Stimulated activated CD8-positive, alpha-beta memory T cell treated with anti-CD3 and anti-CD28 coated beads, Interleukin-12 subunit alpha, Interleukin-12 subunit beta, amount 100 ng/mL, for 4 hours (primary cell): ENCODE data around the gene GALNT16.
"Not testable (repeated sequence)": the region's sequence is repeated elsewhere in the genome, so short reads cannot be mapped to it uniquely, and the experiment has no call there.

Experiments
- DNase-seq: peaks from one replicate; pipeline ENCODE4 v3.0.0-alpha.2; 2020; ENCODE audit warnings: low read depth

GALNT16 gene

GRCh38 chr14:69259527-69260189 is at the start of gene GALNT16:
TSS of gene GALNT16 (plus strand) at chr14:69260158. CDS start at chr14:69260291, 133 bp downstream.
- no peak for DNase-seq

DNA sequence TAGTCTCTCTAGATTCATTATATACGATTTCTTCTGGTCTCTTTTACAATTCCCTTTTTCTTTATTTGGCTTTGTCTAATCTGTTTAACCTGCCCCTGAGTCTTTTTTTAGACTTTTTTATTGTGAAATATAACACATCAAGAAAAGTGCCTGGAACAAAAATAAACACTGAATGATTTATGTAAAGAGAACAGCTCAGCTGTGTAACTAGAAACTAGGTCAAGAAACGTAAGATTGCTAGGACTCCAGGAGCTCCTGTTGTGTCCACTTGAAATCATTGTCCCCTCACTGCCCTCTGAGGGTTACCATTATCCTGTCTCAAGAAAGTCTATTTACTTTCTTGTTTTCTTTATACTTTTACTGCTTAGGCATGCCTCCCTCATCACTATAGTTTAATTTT is 45.6 kb upstream of the GALNT16 start:
- DNase-seq = no peak

DNA sequence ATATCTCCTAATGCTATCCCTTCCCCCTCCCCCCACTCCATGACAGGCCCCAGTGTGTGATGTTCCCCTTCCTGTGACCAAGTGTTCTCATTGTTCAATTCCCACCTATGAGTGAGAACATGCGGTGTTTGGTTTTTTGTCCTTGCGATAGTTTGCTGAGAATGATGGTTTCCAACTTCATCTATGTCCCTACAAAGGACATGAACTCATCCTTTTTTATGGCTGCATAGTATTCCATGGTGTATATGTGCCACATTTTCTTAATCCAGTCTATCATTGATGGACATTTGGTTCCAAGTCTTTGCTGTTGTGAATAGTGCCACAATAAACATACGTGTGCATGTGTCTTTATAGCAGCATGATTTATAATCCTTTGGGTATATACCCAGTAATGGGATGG is 42.3 kb upstream of the GALNT16 start:
- not testable (repeated sequence) for DNase-seq

GRCh38 chr14:69224946-69225345 is 35.0 kb upstream of the GALNT16 start:
- no peak for DNase-seq

- DNase-seq = no peak
These were observed 33.8 kb upstream of the GALNT16 start for GRCh38 chr14:69226178-69226577.

DNA sequence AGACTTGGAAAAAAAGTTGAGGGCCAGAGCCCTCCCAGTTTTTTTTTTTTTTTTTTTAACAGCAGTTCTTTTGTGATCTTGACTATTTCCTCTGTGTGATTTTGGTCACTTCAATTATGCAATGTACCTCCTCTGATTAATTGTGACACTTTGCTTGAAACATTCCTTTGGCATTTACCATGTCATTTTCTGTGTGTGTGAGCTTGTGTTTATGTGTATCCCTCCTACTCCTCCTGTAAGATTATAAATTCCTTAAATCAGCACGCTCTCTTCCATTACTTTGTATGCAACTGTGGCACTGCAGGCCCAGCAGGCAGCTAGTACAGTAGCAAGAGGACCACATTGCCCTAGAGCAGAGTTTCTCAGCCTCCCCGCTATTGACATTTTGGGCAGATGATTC is 33.2 kb upstream of the GALNT16 start:
- no peak for DNase-seq

DNA sequence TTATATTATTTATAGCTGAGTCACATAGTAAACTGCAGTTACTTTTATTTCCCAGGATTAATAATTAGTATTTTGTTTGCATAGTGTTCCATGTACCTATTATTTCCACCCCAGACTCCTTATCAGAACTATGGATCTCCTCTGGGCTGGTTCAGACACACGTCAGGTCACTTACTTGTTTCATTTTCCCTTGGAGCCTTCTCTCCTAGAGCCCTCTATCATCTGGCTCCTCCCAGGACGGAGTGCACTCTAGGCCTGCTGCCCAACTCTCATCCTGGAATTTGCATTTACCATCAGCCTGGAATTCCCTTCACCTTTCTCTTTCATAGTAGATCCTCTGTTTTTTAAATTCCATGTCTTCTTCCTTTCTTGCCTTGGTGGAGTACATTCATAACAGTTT is 28.5 kb upstream of the GALNT16 start:
- DNase-seq = no peak

- no peak for DNase-seq
These were observed 27.6 kb upstream of the GALNT16 start for GRCh38 chr14:69232388-69232787.

DNA sequence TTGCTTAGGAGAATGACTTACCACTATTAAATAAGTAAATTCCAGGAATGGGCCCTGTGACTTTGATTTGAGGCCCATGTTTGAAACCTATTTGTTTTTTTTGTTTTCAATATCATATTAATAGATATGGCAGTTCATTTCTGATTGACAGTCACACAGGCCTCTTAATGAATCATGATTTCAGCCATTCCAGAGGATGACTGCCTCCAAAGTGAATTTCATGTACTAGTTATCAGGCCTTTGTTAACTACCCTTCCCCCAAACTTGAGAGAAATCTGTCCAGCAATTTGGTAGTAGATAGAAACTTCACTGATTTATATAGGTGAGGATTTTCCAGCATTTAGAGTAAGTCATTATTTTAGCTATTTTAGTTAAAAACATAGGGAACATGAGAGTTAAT is 25.9 kb upstream of the GALNT16 start:
- no peak for DNase-seq

DNA sequence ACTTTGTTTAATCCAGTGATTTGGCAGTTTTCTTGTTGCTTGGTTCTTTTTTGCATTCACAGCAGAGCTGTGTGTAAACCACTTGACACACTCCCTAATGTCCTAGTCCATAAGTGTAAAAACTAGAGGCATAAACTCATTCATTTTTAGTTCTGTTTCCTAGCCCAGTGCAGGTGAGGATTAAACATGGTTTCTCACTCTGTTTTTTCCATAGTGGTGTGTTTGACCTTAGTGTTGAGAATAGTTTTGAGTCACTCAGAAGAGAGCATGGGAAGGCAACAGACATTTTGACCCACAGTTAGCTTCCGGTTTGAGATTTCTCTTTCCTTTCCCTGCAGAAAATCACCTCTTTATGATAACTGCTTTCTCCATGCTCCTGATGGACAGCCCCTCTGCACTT is 24.2 kb upstream of the GALNT16 start:
- DNase-seq = no peak

GRCh38 chr14:69237142-69237541 is 22.8 kb upstream of the GALNT16 start:
- no peak for DNase-seq

DNA sequence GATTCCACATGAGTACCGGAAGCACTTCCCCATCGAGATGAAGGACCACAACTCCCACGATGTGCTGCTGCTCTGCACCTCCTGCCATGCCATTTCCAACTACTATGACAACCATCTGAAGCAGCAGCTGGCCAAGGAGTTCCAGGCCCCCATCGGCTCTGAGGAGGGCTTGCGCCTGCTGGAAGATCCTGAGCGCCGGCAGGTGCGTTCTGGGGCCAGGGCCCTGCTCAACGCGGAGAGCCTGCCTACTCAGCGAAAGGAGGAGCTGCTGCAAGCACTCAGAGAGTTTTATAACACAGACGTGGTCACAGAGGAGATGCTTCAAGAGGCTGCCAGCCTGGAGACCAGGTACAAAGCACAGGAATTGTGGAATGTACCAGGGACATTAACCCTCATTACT is 22.4 kb upstream of the GALNT16 start:
- no peak for DNase-seq

- no peak for DNase-seq
These were observed 21.1 kb upstream of the GALNT16 start for GRCh38 chr14:69238883-69239282.

DNA sequence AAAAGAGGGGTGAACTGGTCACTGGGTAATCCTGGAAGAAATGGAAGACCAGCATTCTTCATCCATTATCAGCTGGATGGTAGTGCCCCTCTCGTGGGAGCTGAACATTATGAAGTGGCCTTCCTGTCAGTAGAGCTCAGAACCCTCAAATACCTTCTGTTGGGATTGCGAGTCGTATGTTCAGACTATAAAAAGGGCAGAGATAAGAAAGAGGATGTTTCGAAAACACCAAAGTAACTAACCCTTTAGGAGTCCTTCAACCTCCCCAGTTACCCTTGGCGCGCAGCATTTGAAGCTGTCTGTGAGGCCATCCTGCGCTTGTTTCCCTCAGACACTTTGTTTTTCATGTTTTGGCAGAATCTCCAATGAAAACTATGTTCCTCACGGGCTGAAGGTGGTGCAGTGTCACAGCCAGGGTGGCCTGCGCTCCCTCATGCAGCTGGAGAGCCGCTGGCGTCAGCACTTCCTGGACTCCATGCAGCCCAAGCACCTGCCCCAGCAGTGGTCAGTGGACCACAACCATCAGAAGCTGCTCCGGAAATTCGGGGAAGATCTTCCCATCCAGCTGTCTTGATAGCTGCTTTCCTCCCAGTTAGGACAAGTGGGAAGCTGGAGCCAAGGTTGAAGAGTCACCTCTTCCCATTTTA is 19.3 kb upstream of the GALNT16 start:
- DNase-seq = no peak

DNA sequence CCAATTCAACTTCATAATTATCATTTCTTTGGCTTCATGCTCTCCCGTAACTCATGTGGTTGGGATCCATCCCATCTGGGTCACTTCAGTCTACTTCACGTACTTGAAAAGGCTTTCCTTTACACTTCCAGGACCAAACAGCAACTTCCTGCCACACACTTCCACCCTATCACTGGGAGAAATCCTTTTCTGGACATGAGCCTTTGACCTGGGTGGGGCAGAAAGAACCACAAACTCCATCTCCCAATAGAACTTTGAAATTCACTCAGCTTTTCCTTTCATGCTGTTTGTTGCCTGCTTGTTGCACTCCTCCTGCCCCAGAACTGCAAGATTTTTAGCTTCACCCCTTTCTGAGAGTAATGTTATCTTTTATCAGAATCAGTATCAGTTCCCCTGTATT is 18.4 kb upstream of the GALNT16 start:
- no peak for DNase-seq

- DNase-seq = no peak
These were observed 17.4 kb upstream of the GALNT16 start for GRCh38 chr14:69242311-69243224.

DNA sequence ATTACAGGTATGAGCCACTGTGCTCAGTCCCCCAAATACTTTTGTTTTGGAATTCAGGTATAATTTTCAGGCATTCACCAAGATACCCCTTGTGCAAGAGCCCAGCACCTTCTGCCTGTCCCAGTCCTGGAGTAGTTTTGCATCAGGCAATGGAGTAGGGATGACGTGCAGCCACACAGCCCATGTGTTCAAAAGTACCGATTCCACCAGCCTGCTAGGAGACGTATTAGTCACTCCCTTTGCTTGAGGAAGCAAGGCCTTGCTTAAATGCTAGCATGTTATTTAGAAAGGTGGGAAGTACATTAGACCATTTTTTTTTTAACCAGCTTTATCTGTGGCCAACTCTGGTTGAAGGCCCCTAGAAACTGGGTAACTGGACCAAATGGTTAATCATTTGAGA is 15.0 kb upstream of the GALNT16 start:
- DNase-seq = no peak

DNA sequence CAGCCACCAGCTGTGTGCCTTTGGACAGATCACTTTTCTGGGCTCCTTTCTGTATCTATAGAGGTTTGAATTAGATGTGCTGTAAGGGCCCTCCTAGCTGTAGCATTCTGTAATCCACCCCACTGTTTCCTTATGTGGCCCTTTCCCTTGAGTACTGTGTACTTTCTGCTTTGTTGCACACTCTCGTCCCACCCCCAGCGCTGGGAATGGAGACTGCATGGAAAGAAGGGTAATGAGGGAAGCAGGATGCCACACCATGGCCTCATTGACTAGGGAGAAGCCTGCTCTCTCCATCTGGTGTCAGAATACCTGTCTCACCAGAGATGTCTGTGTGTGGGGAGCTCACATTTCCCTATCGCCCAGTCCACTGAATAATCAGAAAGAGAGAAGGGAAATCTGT is 13.6 kb upstream of the GALNT16 start:
- DNase-seq = no peak

DNA sequence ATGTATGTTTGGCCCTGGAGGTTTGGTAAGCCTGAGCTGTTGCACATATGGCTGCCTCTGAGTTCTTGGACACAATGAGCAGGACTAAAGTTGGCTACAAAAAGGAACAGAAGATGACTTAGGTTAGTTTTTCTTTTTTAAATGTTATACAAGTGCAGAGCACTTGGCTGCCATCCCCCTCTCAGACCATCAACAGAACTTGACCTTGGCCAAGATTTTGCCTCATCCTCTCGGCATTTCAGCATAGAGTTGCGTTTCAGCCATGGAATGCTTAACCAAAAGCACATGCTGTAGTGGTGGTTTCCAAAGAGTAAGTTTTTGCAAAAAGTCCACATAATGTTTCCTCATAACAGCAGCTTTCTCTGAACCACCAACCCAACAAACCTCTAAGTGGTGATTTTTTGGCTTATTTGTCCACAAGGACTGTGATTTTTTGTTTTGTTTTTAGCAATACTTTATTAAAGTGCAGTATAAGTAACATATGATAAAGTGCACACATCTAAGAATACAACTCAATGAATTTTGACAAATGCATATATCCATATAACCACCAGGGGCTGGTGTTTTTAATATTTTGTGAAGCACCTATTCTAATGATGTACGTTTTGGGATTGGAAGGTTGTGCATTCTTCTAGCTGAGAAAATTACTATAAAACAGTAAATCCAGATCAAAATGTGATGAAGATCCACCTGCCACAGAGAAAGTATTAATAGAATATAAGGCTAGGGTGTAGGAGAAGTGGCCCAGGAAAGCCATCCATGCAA is 12.1 kb upstream of the GALNT16 start:
- no peak for DNase-seq

GRCh38 chr14:69249603-69250002 is 10.4 kb upstream of the GALNT16 start:
- DNase-seq = no peak

- no peak for DNase-seq
These were observed 7.1 kb upstream of the GALNT16 start for GRCh38 chr14:69252851-69253250.

- no peak for DNase-seq
These were observed 811 bp upstream of the GALNT16 start for GRCh38 chr14:69259168-69259526.
